HepG2 (cell line): ENCODE data around the gene DIS3L2. TPM values are rescaled to one million over a fixed set of nuclear protein-coding genes. Genes with fewer than 3 reads are reported as not detected.

ENCODE experiments used
- ATAC-seq: fragments of 200-7000 bp; cut with Tn5 transposase; 3 replicates; pipeline ENCODE4 v1.9.1; 2020; ENCODE audit warnings: mild to moderate bottlenecking, moderate library complexity
- BruUV-seq: library from RNA; stranded (reverse); fragments of 400-500 nt; replicated peaks from 2 replicates; lab custom pipeline; 2021; lab: Mats Ljungman, UMichigan
- CTCF ChIA-PET: fragments of 300-600 bp; formaldehyde crosslinking; extraction: SDS; loops from one replicate; lab custom pipeline; 2021; ENCODE audit warnings: low total read pairs, inconsistent platforms, low intra/inter-chr PET ratio; lab: Yijun Ruan, JAX
- POLR2A ChIA-PET: fragments of 350-600 bp; sonication (Branson Sonifier 250); formaldehyde crosslinking; loops from one replicate; lab custom pipeline; 2020; ENCODE audit warnings: antibody characterized with exemption, inconsistent platforms; lab: Yijun Ruan, JAX
- DNase-seq: peaks from one replicate; pipeline ENCODE4 v3.0.0-alpha.2; 2015; ENCODE audit warnings: low spot score
- FAIRE-seq: peaks from 3 replicates; lab custom pipeline; 2011; peaks lifted over from hg19 to GRCh38; lab: Jason Lieb, UNC
- H2AFZ ChIP-seq: one replicate; pipeline ENCODE4 v1.6.1; 2011; ENCODE audit warnings: low read length, inconsistent platforms
- H3K27ac ChIP-seq: fragments of 300-600 bp; 3 replicates; pipeline ENCODE4 v1.8.0; 2011; ENCODE audit warnings: mixed run types, mild to moderate bottlenecking, mixed read lengths, low read length, inconsistent platforms; ENCODE audit not compliant: insufficient read depth; ENCODE audit errors: extremely low read length
- H3K27me3 ChIP-seq, 2 experiments: fragments of 200-600 bp in 1 of 2; 2 replicates in 1 of 2; 3 replicates in 1 of 2; pipeline versions ENCODE4 v1.6.0 to v1.8.0; 2011; ENCODE audit warnings: low read length in 2 of 2, mild to moderate bottlenecking in 2 of 2, moderate library complexity in 2 of 2, inconsistent platforms in 1 of 2; ENCODE audit not compliant: insufficient read depth in 2 of 2, control insufficient read depth in 1 of 2
- H3K36me3 ChIP-seq, 2 experiments: fragments of 200-600 bp in 1 of 2; replicated peaks in 1 of 2; 2 replicates in 1 of 2; 3 replicates in 1 of 2; pipeline versions ENCODE4 v1.5.1 to v1.8.0; 2011; ENCODE audit warnings: low read length in 2 of 2, inconsistent platforms in 1 of 2; ENCODE audit not compliant: insufficient read depth in 2 of 2, control insufficient read depth in 1 of 2
- H3K4me1 ChIP-seq: 2 replicates; pipeline ENCODE4 v1.5.1; 2012; ENCODE audit warnings: low read length, inconsistent platforms; ENCODE audit not compliant: insufficient read depth
- H3K4me2 ChIP-seq: 2 replicates; pipeline ENCODE4 v1.6.0; 2011; ENCODE audit warnings: low read depth, low read length, inconsistent platforms
- H3K4me3 ChIP-seq, 3 experiments: fragments of 200-600 bp in 1 of 3; sonication (generic), shearing (Covaris generic) in 1 of 3; replicated peaks in 1 of 3; 2 replicates each; pipeline ENCODE4 v1.5.1; 2011 to 2016; ENCODE audit warnings: low read length in 3 of 3, inconsistent platforms in 2 of 3, low read depth in 2 of 3, mild to moderate bottlenecking in 2 of 3, control low read depth in 1 of 3, mixed read lengths in 1 of 3; ENCODE audit not compliant: insufficient read depth in 1 of 3
- H3K79me2 ChIP-seq: one replicate; pipeline ENCODE4 v1.6.1; 2011; ENCODE audit warnings: low read length, inconsistent platforms; ENCODE audit not compliant: insufficient read depth
- H3K9ac ChIP-seq: 2 replicates; pipeline ENCODE4 v1.6.0; 2011; ENCODE audit warnings: mild to moderate bottlenecking, low read depth, low read length, inconsistent platforms; ENCODE audit not compliant: insufficient read depth
- H3K9me3 ChIP-seq: 2 replicates; pipeline ENCODE4 v1.5.1; 2012; ENCODE audit warnings: mild to moderate bottlenecking, low read length
- H4K20me1 ChIP-seq: 2 replicates; pipeline ENCODE4 v1.6.0; 2011; ENCODE audit warnings: inconsistent platforms, mild to moderate bottlenecking, low read length, moderate library complexity; ENCODE audit not compliant: insufficient read depth
- IRF1 ChIP-seq: sonication (generic); formaldehyde crosslinking; IDR thresholded peaks from 2 replicates; pipeline ENCODE4 v1.4.0; 2020; ENCODE audit warnings: low read depth, mild to moderate bottlenecking, missing genetic modification reagents
- IRF2 ChIP-seq: IDR thresholded peaks from 2 replicates; pipeline ENCODE4 v1.6.1; 2018; ENCODE audit warnings: missing genetic modification reagents, missing compliant biosample characterization
- JUND ChIP-seq: sonication (generic); formaldehyde crosslinking; IDR thresholded peaks from 2 replicates; pipeline ENCODE4 v1.8.0; 2022; ENCODE audit warnings: mild to moderate bottlenecking, missing genetic modification reagents
- LCORL ChIP-seq, 2 experiments: fragments of 450-650 bp in 1 of 2; sonication (generic) in 1 of 2; formaldehyde crosslinking in 1 of 2; IDR thresholded peaks; 2 replicates each; pipeline versions ENCODE4 v1.5.0 to v1.6.1; 2017 to 2020; ENCODE audit warnings: antibody characterized with exemption in 1 of 2, missing genetic modification reagents in 1 of 2
- PITX1 ChIP-seq: sonication (generic); formaldehyde crosslinking; IDR thresholded peaks from 2 replicates; pipeline ENCODE4 v1.5.1; 2020; ENCODE audit warnings: mild to moderate bottlenecking, missing genetic modification reagents
- PLSCR1 ChIP-seq: sonication (generic); formaldehyde crosslinking; IDR thresholded peaks from 2 replicates; pipeline ENCODE4 v1.5.0; 2020; ENCODE audit warnings: missing genetic modification reagents, mild to moderate bottlenecking, borderline replicate concordance
- SOX6 ChIP-seq, 2 experiments: fragments of 450-650 bp in 1 of 2; sonication (generic) in 1 of 2; formaldehyde crosslinking in 1 of 2; IDR thresholded peaks; 2 replicates each; pipeline versions ENCODE4 v1.4.0 to v1.6.1; 2017 to 2020; ENCODE audit warnings: antibody characterized with exemption in 1 of 2, mild to moderate bottlenecking in 1 of 2, missing genetic modification reagents in 1 of 2
- ZNF768 ChIP-seq: sonication (generic); formaldehyde crosslinking; IDR thresholded peaks from 2 replicates; pipeline ENCODE4 v1.4.0; 2020; ENCODE audit warnings: missing genetic modification reagents
- WGBS: methylation state at CpG from one replicate; pipeline ENCODE4 v1.1.6; 2017; ENCODE audit warnings: low lambda C conversion rate; 5-methylcytosine and 5-hydroxymethylcytosine counted together
- in situ Hi-C: cut with HindIII; loops from 2 replicates; pipeline ENCODE4 v1.10.0; 2017; ENCODE audit warnings: low pct_unique_long_range_greater_than_20kb; ENCODE audit not compliant: extremely low pct_ligation_motif_present
- intact Hi-C: fragments of 100-400 bp; cut with micrococcal nuclease; formaldehyde crosslinking; loops from one replicate; pipeline ENCODE4 v1.10.0; 2022; ENCODE audit not compliant: unreplicated experiment
- polyA plus RNA-seq, 8 experiments: library from polyadenylated mRNA; depleted of rRNA in 3 of 8; stranded (reverse) in 7 of 8; unstranded in 1 of 8; fragments of >200 nt; fragmentation: Illumina TruSeq in 4 of 8; extraction: Trizol in 4 of 8; gene quantifications; 2 replicates each; pipeline versions ENCODE4 v1.2.1 to v1.2.3, GENCODE V29; 2011 to 2016; ENCODE audit warnings: low read depth in 4 of 8, missing spikeins in 1 of 8, mixed read lengths in 1 of 8; ENCODE audit not compliant: insufficient read depth in 1 of 8
- total RNA-seq, 5 experiments: library from RNA; depleted of rRNA; stranded (reverse); fragments of >200 nt; fragmentation: Illumina TruSeq; extraction: Trizol; gene quantifications; 2 replicates each; pipeline ENCODE4 v1.2.3, GENCODE V29; 2016; ENCODE audit warnings: low read depth in 1 of 5

The DIS3L2 gene
- total and polyA plus RNA-seq, 2 of the 13 experiments (the other 11 are each of a cell fraction or from before 2014, with no cell fraction given), result 7.0 to 23.9 TPM

GRCh38 chr2:232219496-232219870 lies 258.0 kb downstream of the DIS3L2 start (continued):
- TF ChIP-seq IRF2 (CRISPR knock-in tag), result no peak
- TF ChIP-seq SOX6 (IDR thresholded peaks at IDR 0.05), result no peak
- no peak for TF ChIP-seq SOX6 (CRISPR knock-in tag; IDR thresholded peaks at IDR 0.05)
- no peak for TF ChIP-seq PITX1 (CRISPR knock-in tag)
- no peak for TF ChIP-seq ZNF768 (CRISPR knock-in tag)
- no peak for TF ChIP-seq LCORL (IDR thresholded peaks at IDR 0.05)
- TF ChIP-seq LCORL (CRISPR knock-in tag; IDR thresholded peaks at IDR 0.05), result no peak

DNA sequence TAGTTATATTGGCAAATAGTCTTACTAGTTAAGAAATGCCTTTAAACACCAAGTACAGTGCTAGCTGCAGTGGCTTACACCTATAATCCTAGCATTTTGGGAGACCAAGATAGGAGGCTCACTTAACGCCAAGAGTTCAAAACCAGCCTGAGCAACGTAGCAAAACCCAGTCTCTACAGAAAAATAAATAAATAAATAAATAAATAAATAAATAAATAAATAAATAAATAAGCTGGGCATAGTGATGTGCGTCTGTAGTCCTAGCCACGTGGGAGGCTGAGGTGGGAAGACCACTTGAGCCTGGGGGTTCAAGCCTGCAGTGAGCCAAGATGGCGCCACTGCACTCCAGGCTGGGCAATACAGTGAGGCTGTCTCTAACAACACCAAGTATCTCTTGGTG lies 258.4 kb downstream of the DIS3L2 start:
- Histone ChIP-seq H3K4me2 (no peak overlapping the region), H3K9me3 (no peaks in the 10 kb centered on the region), H3K79me2 (no peaks in the 10 kb centered on the region), H3K27ac (no peak overlapping the region), H3K4me3 (no peak overlapping the region), H3K9ac (no peak overlapping the region), H3K27me3 (no peaks in the 10 kb centered on the region), H3K36me3 (peaks cover 1 to 7% of the 10 kb centered on the region in 2 experiments; a peak in 1 of 5 replicates), H2AFZ (no peak overlapping the region), H4K20me1 (no peaks in the 10 kb centered on the region), H3K4me1 (no peaks in the 10 kb centered on the region)
- ATAC-seq, result no peak
- CTCF ChIA-PET, result no interaction called here
- POLR2A ChIA-PET, result no interaction called here
- TF ChIP-seq PLSCR1 (CRISPR knock-in tag) (no peak), IRF1 (no peak), JUND (CRISPR knock-in tag) (no peak)
- intact Hi-C loops, result no loop called here
- WGBS, result 98% methylated on average over 5 of the region's 5 CpGs
- no TSS peak for BruUV-seq
- DNase-seq, result no peak
- FAIRE-seq, result no peak
- in situ Hi-C loops, result no loop called here
